ENCODE data around the gene SLC39A5.

DNA sequence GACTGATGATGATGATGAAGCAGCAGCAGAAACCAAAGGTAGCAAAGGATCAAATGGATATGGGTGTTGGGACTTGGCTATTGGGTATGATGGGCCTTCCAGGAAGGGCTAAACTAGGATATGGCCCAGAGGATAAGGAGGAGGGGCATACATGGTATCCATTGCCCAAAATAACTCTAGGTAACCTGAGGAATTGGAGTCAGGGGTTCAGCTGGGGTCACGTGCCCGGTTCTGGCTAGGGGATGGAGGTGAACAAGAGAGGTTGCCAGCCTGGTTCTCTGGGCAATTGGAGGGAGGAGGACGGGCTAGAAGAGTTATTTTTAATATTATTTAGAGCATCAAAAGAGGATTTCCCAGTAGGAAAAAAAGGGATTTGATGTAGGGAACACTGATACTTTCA is 31.1 kb downstream of the SLC39A5 start:
- TF ChIP-seq POLR2A (IDR thresholded peaks at IDR 0.05), result no peak
- TF ChIP-seq, protein P1, sequence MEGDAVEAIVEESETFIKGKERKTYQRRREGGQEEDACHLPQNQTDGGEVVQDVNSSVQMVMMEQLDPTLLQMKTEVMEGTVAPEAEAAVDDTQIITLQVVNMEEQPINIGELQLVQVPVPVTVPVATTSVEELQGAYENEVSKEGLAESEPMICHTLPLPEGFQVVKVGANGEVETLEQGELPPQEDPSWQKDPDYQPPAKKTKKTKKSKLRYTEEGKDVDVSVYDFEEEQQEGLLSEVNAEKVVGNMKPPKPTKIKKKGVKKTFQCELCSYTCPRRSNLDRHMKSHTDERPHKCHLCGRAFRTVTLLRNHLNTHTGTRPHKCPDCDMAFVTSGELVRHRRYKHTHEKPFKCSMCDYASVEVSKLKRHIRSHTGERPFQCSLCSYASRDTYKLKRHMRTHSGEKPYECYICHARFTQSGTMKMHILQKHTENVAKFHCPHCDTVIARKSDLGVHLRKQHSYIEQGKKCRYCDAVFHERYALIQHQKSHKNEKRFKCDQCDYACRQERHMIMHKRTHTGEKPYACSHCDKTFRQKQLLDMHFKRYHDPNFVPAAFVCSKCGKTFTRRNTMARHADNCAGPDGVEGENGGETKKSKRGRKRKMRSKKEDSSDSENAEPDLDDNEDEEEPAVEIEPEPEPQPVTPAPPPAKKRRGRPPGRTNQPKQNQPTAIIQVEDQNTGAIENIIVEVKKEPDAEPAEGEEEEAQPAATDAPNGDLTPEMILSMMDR (IDR thresholded peaks at IDR 0.05), result no peak
- TF ChIP-seq EP300 (IDR thresholded peaks at IDR 0.05), result no peak
- TF ChIP-seq POLR2AphosphoS5 (IDR thresholded peaks at IDR 0.05), result no peak
